IPS-18c (cell line): ENCODE data around the gene SMIM23.
"Not testable (repeated sequence)": the region's sequence is repeated elsewhere in the genome, so short reads cannot be mapped to it uniquely, and the experiment has no call there.

Experiments
- H3K4me3 ChIP-seq: 2 replicates; pipeline ENCODE4 v1.7.0; 2013; ENCODE audit warnings: low read depth, mild to moderate bottlenecking, low read length, moderate library complexity; ENCODE audit not compliant: insufficient read depth
- H3K9me3 ChIP-seq: one replicate; pipeline ENCODE4 v1.6.1; 2013; ENCODE audit warnings: mild to moderate bottlenecking, low read length, moderate library complexity; ENCODE audit not compliant: control insufficient read depth, insufficient read depth

The SMIM23 gene

DNA sequence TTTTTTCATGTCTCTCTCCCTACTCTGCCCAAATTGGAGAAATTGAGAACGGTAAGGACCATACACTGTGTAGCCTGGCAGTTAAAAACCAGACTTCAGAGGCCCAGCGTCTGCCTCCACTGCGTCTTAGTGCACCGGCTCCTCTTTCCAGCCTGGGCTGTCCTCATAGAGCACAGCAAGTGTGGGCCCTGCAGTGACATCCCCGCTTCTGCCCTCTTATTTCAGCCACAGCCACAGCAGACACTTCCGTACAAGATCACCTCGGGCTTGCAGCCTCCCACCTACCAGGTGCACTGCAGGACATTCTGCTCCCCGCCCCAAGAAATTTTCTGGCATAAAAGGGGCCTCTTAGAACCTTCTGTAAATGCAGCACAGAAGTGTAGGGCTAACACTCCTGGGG lies 21.4 kb upstream of the SMIM23 start:
- Histone ChIP-seq H3K9me3 (no peaks in the 10 kb centered on the region), H3K4me3 (no peak overlapping the region)

DNA sequence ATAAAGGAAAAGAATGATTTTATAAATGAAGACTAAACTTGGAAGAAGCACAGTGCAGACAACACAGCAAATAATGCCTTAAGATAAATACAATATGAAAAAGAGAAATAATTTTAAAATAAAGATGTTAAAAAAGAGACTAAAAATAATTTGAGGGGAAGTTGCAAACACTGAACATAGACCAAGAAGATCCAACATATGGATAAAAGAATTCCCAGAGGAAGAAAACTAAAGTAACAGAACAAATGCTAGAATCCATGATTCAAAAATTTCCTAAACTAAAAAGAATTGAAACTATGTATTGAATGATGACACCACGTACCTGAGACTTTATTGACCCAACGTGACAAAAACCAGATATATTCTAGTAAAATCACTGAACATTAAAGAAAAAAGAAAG lies 18.7 kb upstream of the SMIM23 start:
- no peak overlapping the region for H3K4me3 ChIP-seq
- H3K9me3 ChIP-seq = no peaks in the 10 kb centered on the region

DNA sequence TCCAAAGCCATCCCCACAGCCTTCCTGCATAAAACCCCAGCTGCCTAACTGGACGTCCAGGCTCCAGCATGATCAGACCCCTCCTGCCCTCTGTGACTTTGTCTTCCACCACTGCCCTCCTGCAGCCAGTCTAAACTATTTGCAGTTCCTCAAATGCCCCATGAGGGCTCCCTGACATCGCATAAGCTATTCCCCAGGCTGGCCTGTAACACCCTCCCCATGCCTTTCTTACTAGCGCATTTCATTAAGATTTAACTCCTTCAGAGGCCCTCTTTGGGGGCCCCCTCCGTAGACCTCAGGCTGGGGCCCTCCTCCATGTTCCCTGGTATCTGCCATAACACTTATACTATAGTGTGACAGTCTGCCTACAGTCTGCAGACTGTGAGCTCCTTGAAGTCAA lies 15.5 kb upstream of the SMIM23 start:
- no peaks in the 10 kb centered on the region for H3K9me3 ChIP-seq

DNA sequence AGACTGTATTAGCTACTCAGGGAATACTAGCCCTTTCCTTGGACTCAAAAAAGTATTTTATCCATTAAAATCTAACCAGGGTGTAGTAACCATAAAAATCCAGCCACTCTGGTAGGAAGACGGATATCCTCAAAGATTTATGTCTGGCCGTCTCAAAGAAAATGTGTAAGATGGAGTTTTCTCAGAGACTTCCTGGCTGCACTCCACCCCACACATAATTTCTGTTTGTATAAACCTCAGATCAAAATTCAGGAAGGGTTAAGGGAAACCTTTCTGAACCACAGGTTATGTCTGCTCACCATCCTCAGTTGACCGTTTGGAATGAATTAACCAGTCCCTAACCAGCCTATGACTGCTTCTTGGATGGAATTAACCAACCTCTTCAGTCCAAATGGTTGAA lies 13.8 kb upstream of the SMIM23 start:
- Histone ChIP-seq H3K4me3 (no peak overlapping the region), H3K9me3 (no peaks in the 10 kb centered on the region)

More for the DNA sequence above, 15.5 kb upstream of the SMIM23 start:
- no peak overlapping the region for H3K4me3 ChIP-seq

DNA sequence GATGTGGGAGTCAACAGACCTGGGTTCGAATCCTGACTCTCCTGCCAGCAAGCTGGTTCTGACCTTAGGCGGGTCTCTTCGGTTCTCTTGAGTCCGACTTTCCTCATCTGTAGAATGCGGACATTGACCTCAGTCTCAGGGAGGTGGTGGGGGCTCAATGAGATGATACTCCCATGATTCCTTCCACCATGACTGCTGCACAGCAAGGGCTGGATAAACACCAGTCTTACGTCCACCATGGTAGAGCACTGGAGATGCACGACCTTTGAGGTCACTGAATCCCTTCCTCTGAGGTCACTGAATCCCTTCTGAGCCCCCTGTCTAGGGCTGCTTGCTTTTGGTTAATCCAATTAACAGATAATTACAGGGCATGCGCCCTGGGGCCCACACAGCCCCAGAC lies 12.5 kb upstream of the SMIM23 start:
- no peaks in the 10 kb centered on the region for H3K9me3 ChIP-seq
- no peak overlapping the region for H3K4me3 ChIP-seq

DNA sequence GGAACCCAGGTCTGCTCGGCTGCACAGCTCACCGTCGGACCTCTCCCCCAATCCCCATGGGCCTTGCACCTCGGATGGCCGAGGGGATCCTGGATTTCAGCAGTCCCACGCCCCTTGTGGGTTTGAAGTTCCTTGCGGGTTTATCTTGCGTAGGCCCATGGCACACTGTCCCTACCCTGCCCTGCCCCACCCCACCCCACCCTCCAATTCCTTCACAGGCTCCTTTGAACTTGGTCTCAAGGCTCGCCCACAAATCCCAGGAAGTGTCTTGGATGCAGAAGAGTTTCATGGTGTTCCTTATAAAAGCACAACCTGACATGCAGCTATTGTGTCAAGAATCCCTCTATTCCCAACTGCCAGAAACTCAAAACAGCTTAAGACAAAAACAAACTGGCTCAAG lies 11.2 kb upstream of the SMIM23 start:
- no peak overlapping the region for H3K4me3 ChIP-seq
- H3K9me3 ChIP-seq = no peaks in the 10 kb centered on the region

DNA sequence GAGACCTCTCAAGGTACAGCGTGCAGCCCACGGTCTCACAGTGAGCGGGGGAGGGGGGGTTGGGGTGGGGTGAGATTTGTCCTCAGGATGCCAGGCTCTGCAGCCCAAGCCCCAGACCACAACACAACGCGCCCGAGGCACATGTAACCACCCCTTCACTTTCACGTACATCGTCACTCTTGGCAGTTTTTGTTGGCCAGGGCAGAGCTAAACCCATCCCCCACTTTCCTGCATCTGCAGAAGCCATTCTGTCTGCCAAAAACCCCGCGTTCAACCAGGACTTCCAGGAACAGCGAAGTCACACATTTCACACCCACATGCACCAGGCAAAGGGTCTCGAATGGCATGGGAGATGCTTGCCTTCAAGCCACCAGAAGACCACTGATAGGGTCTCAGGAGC lies 9.4 kb upstream of the SMIM23 start:
- no peaks in the 10 kb centered on the region for H3K9me3 ChIP-seq
- no peak overlapping the region for H3K4me3 ChIP-seq

DNA sequence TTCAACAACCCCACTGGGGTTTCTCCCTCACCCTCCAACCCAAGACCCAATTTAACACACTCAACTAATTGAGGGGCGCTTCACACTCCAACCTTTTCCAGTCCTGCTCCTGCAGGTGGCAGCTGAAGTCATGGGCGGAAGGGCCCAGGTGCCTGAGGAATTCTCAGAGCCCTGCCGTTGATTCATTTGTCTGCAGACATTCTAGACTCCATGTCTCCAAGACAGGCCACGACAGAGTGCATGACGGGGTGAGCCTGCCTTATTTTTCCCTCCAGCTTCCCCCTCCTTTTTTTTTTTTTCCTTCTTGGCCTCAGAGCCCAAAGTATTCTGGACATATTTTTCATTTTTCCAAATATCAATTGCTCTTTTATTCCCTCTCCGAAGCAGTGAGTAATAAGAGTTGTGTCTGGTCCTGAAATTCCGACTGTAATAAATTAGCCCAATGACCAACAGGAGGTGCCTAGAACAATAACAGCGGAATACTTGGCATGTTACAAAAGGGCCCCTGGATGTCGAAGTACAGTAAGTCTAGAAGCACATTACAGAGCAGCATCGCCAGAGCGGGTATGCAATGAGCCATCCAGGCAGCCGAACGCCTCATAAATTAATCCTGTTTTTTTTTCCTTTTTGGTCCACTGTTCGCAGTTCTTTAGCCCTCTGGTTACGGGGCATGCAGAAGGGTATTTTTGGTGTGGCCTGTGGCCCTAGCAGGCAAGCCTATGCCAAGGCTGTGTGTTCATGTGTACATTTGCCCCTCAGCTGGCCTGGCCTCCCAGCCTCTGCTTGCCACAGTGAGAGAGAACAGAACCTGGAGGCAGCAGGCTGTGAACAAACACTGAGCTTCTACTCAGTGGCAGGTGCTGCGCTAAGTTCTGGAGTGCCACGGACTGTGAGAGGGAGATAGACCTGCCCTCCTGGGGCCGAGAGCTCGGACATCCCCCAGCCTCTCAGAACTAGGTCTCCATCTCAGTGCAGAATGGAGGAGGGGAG lies 8.6 kb upstream of the SMIM23 start:
- H3K9me3 ChIP-seq = no peaks in the 10 kb centered on the region

DNA sequence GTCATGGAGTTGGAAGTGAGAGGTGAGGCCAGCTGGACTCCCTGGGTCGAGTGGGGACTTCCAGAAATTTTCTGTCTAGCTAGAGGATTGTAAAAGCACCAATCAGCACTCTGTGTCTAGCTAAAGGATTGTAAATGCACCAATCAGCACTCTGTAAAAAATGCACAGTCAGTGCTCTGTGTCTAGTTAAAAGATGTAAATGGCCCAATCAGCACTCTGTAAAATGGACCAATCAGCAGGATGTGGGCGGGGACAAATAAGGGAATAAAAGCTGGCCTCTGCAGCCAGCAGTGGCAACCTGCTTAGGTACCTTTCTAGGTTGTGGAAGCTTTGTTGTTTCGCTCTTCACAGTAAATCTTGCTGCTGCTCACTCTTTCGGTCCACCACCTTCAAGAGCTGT lies 3.9 kb upstream of the SMIM23 start:
- H3K9me3 ChIP-seq, H3K4me3 ChIP-seq: not testable (repeated sequence)

More for the DNA sequence above, 8.6 kb upstream of the SMIM23 start:
- H3K4me3 ChIP-seq = no peak overlapping the region

DNA sequence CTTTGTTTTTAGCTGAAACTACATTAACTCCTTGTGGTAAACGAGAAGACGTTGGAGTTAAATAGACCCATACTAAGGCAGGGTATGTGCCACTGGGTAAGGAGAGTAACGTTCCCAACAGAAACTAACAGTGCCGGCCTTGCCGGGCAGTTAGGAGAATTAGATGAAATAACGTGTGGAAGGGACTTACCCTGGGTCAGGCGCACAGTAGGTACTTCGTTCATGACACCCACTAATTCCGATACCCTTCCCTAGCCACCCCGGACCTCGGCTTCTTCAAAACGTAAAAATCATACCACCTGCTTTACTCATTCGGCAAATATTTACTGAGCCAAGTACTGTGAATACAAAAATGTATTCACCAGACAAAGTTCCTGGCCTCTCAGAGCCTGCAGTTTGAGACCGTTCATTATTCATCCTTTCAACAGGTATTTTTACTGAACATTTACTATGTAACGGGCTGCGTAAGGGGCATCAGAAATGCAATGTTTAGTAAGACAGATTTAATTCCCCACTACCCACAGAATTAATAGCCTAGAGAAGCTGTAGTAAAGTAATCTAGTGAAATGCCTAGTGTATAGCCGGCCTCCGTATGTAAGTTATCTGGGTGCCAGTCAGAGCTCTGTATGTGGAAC lies 3.2 kb upstream of the SMIM23 start:
- H3K9me3 ChIP-seq = no peaks in the 10 kb centered on the region
- H3K4me3 ChIP-seq = no peak overlapping the region

DNA sequence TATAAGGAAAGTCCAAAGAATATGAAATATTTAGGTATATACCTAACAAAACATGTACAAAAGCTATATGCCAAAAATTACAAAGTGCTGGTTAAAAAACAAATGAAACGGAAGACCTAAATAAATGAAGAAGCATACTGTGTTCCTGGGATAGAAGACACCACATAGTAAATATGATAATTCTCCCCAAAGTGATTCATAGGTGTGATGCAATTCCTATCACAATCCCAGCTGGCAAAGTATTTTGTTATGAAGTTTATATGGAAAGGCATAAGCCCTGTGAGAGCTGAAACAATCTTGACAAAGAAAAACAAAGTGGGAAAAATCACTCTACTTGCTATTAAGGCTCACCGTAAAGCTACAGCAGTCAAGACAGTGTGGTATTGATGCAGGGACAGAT lies 2.6 kb upstream of the SMIM23 start:
- no peak overlapping the region for H3K4me3 ChIP-seq
- H3K9me3 ChIP-seq = no peaks in the 10 kb centered on the region

DNA sequence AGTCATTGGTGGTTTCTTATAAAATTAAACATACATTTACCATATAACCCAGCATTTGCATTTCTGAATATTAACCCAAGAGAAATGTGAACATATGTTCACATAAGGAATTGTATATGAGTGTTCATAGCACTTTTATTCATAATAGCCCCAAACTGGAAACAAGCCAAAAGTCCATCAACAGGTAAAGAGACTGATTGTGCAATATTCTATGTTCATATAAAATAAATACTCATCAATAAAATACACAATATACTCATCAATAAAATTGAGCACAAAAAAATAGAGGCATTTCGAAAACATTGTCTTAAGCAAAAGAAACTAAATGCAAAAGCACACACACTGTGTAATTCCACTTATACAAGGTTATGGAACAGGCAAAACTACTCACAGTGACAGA lies 3.7 kb downstream of the SMIM23 start:
- H3K4me3 ChIP-seq = no peak overlapping the region
- H3K9me3 ChIP-seq = no peaks in the 10 kb centered on the region

DNA sequence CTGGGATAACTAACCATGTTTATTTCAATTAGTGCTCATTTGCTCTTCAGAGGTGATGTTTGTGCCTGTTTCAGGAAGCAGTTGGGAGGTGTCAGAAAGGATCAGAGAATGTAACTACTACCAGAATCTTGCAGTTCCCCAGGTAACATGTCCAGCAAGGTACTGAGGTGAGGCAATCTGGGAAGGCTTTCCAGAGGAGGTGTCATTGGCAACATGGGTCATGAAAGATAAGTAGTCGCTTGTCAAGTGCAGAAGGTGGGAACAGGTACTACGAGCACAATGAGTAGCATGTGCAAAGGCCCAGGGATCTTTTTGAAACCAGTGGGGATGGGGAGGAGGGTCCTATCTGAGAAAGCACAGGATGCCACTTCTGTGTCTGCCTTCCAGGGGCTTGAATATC lies 4.8 kb downstream of the SMIM23 start:
- H3K9me3 ChIP-seq = no peaks in the 10 kb centered on the region

DNA sequence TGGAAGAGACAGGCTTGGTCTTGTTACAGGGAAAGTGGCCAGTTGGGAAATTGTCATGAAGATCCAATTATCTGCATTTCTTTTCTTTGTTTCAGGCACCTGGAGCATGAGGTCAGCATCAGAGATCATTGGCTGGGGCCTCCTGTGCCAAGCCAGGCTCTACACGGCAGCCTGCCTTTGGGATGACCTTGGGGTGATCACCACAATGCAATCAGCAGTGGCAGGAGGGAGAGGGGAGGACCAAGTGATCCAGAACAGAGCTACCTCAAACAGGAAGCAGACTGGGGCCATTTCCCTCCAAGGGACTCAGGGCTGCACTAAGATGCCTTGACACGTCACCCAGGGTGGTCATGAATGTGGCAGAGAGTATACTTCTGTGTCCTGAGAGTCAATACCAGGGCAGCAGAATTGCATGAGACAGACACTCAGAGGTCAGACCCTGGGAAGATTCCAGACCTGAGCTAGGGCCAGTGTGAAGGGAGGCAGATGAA lies 8.9 kb downstream of the SMIM23 start:
- Histone ChIP-seq H3K4me3 (no peak overlapping the region), H3K9me3 (no peaks in the 10 kb centered on the region)

More for the DNA sequence above, 4.8 kb downstream of the SMIM23 start:
- no peak overlapping the region for H3K4me3 ChIP-seq

DNA sequence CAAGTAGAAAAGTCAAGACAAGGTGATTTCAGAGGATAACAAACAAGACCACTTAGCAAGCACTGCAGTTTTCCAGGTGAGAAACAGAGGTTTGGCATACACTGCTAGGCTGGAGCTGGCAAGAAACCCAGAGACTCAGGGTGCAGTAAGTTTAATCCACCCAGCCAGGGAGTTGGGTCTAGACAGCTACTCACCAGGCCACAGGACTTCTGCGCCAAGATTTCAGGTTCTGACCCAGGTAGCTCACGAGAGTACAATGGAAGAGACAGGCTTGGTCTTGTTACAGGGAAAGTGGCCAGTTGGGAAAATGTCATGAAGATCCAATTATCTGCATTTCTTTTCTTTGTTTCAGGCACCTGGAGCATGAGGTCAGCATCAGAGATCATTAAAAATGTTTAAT lies 9.8 kb downstream of the SMIM23 start:
- H3K4me3 ChIP-seq = no peak overlapping the region
- no peaks in the 10 kb centered on the region for H3K9me3 ChIP-seq

DNA sequence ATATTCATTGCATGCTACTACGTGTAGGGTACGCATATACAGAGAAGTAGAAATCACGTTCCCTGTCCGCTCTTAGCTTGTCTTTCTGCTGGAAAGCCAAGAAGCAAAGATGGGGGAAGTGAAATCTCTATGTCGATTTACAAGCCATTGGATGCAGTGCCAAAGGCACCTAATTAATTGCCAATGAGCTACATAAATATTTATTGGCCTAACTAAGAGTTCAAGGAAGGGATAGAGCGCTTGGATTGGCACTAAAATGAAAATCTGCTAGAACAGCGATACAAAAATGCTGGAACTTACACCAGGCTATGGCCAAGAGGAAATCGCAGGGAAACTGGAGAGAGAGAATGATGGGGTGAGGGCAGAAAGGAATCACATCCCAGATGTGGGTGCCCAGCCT lies 10.8 kb downstream of the SMIM23 start:
- H3K9me3 ChIP-seq = no peaks in the 10 kb centered on the region

DNA sequence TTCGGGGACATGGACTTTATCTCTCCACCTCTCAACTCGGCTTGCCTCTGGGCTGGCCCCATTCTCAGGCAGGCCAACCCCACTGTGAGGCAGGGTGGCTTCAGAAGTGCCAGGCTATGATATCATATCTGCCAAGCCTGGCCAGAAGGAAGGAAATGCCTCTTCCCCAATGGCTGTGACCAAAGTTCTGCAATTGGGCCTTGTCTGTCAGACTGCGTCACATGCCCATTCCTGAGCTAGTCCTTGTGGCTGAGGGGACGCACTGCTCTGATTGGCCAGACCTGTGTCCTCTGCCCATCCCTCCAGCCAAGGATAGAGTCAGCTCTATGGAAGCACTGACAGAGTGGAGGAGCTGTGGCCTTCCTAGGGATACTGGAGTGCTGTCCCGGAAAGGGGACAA lies 11.9 kb downstream of the SMIM23 start:
- Histone ChIP-seq H3K9me3 (no peaks in the 10 kb centered on the region), H3K4me3 (no peak overlapping the region)

More for the DNA sequence above, 10.8 kb downstream of the SMIM23 start:
- no peak overlapping the region for H3K4me3 ChIP-seq

DNA sequence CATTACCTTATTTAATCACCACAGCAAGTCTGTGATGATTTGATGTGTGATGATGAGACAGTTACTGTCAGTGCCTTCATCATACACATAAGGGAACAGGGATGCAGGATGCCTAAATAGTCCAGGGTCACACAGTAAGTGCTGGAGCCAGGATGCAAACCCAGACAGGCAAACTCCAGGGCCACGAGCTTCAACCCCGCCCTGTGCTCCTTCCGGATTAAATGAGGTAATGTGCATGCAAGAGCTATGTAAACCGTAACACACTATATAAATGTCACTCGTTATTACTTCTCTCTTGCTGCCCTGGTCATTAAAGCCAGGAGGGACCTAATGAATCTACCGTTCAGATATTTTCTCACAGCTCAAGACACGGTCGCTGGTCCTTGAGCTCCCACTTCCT lies 12.8 kb downstream of the SMIM23 start:
- no peaks in the 10 kb centered on the region for H3K9me3 ChIP-seq
- H3K4me3 ChIP-seq = no peak overlapping the region
